Measurements from ENCODE around the gene UQCC5. TPM values are rescaled to one million over a fixed set of nuclear protein-coding genes. Genes with fewer than 3 reads are reported as not detected.
A peak's percentile ranks its signal among the peaks of the same experiment; 100 is the strongest.

UQCC5 gene
- total RNA-seq, 2 donors from 2014 or later, result 7.4 to 8.9 TPM

DNA sequence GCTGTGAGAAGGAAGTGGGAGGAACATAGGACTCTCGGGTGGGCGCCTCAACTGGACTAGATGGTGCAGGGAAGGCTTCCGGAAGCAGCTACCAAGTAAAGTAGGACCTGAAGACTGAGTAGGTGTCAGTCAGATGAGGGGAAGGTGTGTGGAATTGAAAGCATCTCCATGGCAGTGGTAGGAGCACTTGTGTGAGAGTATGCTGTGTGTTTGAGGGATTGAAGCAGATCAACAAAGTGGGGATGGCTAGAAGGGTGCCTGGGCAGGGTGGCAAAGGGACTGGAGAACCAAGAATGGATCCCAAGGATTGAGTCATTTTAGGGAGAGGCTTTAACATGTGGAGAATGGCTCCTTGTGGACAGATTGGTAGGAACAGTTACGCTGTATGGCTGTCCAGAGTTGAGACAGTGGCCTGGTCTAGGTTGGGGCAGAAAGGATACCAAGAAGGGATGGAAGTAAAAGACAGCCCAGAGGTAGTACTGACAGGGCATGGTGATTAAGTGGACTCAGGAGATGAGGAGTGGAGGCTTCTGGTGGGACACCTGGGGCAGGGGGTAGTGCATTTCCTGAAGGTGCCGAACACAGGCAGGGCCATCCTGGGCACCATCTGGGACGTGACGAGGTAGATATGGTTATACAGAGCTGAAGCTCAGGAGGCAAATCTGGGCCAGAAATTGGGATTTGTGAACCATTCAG is 1.5 kb downstream of the UQCC5 start:
- H3K36me3 Mint-ChIP-seq (ENCODE audit: insufficient read depth in 2 of 2), result peaks cover 8 to 9% of the 10 kb centered on the region in 2 donors

DNA sequence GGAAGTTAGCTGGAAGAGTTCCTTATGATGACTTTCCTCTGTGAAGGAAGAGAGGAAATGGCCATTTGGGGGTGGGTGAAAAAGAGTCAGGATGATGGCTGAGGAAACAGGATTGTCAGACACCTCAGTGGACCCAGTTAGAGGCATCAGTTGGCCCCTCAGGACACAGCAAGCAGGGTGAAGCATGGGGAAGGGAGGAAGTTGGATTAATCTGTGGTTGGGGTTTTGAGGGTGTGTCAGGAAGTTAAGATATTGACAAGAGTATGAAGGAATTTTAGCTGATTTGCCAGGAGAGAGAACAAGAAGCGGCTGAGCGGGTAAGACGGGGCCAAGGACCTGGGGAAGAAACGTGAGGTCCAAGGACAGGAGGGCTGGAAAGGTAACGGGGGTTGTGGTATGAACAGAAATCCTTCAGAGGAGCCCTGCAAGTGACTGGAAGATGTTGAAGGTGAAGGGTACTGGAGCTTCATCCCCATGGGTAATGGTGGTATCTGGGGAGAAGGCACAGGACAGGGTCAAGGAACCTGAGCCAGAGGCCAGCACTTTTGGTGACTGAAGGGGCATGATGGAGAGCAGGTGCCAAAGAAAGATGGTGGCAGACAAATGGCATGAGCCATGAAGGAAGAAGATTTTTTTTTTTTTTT is 2.7 kb downstream of the UQCC5 start:
- H3K27me3 Mint-ChIP-seq (ENCODE audit: low read depth), result no peaks in the 10 kb centered on the region
- DNase-seq, result no peak
- H3K9me3 Mint-ChIP-seq, result peaks cover 0 to 3% of the 10 kb centered on the region in 2 donors
- H3K4me3 Mint-ChIP-seq, result peak overlapping the region; percentile 32 to 52
- peak overlapping the region; percentile 87 for H3K27ac Mint-ChIP-seq
- ATAC-seq (replicated peaks in 1 of 2), result no peak
- H3K36me3 Mint-ChIP-seq (ENCODE audit: insufficient read depth in 2 of 2), result peaks cover 8 to 11% of the 10 kb centered on the region in 2 donors
- H3K4me1 Mint-ChIP-seq (ENCODE audit: low read depth), result peaks cover 47% of the 10 kb centered on the region

More for the DNA sequence above, 1.5 kb downstream of the UQCC5 start:
- Mint-ChIP-seq H3K9me3 (peaks cover 0 to 3% of the 10 kb centered on the region in 2 donors), H3K27me3 (ENCODE audit: low read depth) (no peaks in the 10 kb centered on the region), H3K4me3 (peak overlapping the region; percentile 96 to 99), H3K4me1 (ENCODE audit: low read depth) (peaks cover 47% of the 10 kb centered on the region), H3K27ac (peak overlapping the region; percentile 34)
- ATAC-seq (replicated peaks in 1 of 2) (no peak), DNase-seq (no peak)

DNA sequence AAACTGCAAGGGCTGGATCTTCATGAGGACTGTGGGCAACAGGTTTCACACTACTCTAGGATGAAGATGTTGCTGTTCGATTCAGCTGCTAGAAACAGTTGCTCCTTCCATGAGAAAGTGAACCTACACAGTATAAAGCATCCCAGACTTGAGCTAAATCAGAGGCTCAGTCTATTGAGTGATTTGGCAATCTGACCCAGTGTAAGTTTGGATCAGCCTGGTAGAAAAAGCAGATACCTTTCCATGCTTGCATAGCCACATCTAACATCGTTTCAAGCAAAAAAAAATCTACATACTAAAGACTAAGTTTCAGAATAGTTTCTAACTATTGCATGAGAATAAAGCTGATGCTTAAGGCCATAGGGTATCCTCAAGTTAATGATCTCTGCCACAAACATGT is 4.6 kb downstream of the UQCC5 start:
- Mint-ChIP-seq H3K9me3 (peaks cover 0 to 3% of the 10 kb centered on the region in 2 donors), H3K27me3 (ENCODE audit: low read depth) (no peaks in the 10 kb centered on the region), H3K4me3 (no peak overlapping the region), H3K36me3 (ENCODE audit: insufficient read depth in 2 of 2) (peaks cover 6 to 11% of the 10 kb centered on the region in 2 donors), H3K27ac (peak overlapping the region; percentile 58), H3K4me1 (ENCODE audit: low read depth) (peaks cover 37% of the 10 kb centered on the region)
- no peak for DNase-seq
- ATAC-seq (replicated peaks in 1 of 2), result no peak

DNA sequence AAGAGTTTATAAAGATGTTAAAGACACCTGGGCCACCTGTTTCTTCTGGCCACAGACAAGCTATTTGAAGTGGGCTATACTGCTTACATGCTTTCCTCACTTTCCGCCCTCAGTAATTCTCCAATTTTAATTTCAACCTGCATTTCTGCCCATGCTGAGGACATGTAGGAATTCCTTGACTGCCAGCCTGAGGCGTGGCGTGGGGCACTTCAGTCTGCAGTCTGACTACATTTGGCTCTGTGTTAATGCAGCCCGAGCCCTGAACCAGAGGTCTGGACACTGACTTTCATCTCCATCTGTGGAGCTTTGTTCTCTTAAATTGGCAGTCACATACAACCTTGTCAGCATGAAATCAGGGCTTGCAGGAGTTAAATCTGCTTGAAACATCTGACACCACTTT is 8.5 kb downstream of the UQCC5 start:
- no peaks in the 10 kb centered on the region for H3K9me3 Mint-ChIP-seq
- DNase-seq, result no peak
- H3K4me3 Mint-ChIP-seq, result no peak overlapping the region
- no peaks in the 10 kb centered on the region for H3K27me3 Mint-ChIP-seq (ENCODE audit: low read depth)
- H3K36me3 Mint-ChIP-seq (ENCODE audit: insufficient read depth in 2 of 2), result peaks cover 0 to 7% of the 10 kb centered on the region in 2 donors
- peak overlapping the region; percentile 35 for H3K27ac Mint-ChIP-seq
- ATAC-seq (replicated peaks in 1 of 2), result no peak
- peaks cover 3% of the 10 kb centered on the region for H3K4me1 Mint-ChIP-seq (ENCODE audit: low read depth)

DNA sequence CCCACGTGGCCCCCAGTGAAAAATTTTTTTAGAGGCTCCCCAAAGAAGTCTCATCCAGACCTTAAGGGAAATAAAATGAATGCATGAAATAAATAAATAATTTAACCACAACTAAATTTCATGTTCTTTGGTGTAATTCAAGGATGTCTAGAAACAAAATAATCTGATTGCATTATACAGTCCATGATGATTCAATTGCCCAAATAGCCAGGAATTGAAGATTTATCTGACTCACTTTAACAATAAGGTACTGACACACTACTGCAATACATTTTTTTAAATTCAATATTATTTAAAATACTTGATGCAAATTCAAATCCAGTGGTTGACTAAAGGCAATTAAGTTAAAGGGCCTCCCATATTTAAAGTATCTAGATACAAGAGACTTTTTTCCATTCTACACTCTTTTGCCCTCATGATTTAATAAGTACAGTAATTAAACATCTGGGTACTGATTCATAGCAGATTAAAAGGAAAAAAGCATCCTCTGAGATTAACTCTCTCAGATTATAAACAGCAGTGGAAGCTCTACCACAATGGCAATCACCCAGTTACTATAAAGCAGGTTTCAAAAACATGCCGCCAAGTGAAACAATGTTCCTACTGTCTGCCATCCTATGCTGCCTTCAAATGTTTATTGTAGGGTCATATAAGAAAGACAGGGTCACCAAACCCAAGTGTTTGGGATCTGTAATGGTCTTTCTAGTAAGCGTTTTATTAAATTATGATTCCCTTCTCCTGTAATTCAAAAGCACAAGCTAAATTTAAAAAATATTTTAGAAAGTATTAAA is 9.9 kb downstream of the UQCC5 start:
- DNase-seq (no peak), ATAC-seq (replicated peaks in 1 of 2) (no peak)
- H3K4me1 Mint-ChIP-seq (ENCODE audit: low read depth), result no peaks in the 10 kb centered on the region
- H3K9me3 Mint-ChIP-seq, result no peaks in the 10 kb centered on the region
- H3K27me3 Mint-ChIP-seq (ENCODE audit: low read depth), result no peaks in the 10 kb centered on the region
- H3K36me3 Mint-ChIP-seq (ENCODE audit: insufficient read depth in 2 of 2), result peaks cover 0 to 4% of the 10 kb centered on the region in 2 donors
- H3K27ac Mint-ChIP-seq, result no peak overlapping the region
- no peak overlapping the region for H3K4me3 Mint-ChIP-seq

DNA sequence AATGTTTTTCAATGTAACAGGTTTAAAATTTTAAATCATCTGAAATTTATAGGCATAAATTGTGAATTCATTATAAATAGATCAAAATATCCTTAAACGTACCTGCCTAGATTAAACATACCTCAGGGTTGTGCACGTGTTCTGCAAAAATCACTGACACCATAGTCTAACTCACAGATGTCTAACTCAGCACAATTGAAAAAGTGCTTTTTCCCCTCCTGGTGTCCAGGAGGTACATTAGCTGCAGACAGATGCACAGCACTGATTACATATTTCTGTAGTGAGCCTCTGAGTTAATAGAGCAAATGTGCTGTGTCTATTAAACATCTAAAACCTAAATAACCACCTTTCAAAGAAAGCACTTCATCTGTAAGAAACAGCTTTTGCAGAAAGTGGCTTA is 10.7 kb downstream of the UQCC5 start:
- Mint-ChIP-seq H3K36me3 (ENCODE audit: insufficient read depth in 2 of 2) (peaks cover 0 to 4% of the 10 kb centered on the region in 2 donors), H3K4me1 (ENCODE audit: low read depth) (no peaks in the 10 kb centered on the region), H3K27ac (no peak overlapping the region), H3K27me3 (ENCODE audit: low read depth) (no peaks in the 10 kb centered on the region), H3K9me3 (no peaks in the 10 kb centered on the region), H3K4me3 (no peak overlapping the region)
- ATAC-seq (replicated peaks in 1 of 2) (no peak), DNase-seq (no peak)

DNA sequence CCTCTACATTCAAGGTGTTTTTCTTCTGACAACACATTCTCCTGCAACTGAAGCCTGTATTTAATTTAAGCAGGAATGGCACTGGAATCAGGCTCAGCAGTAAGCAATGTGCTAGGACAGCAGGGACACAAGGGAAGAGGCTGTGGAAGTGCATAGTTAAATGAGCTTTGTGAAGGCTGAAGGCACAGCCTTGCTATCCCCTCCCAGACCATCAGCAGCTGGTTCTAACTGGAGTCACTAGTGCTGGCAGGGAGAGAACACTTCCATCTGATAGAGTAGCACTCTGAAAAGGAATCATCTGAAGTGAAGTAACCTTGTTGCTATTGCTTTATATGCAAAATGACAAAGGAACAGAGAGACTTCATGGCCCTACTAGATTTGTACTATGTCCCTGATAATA is 14.7 kb downstream of the UQCC5 start:
- peak overlapping the region; percentile 57 for H3K27ac Mint-ChIP-seq
- no peaks in the 10 kb centered on the region for H3K4me1 Mint-ChIP-seq (ENCODE audit: low read depth)
- no peaks in the 10 kb centered on the region for H3K27me3 Mint-ChIP-seq (ENCODE audit: low read depth)
- H3K9me3 Mint-ChIP-seq, result no peaks in the 10 kb centered on the region
- no peak for DNase-seq
- peaks cover 3 to 7% of the 10 kb centered on the region in 2 donors for H3K36me3 Mint-ChIP-seq (ENCODE audit: insufficient read depth in 2 of 2)
- no peak for ATAC-seq (replicated peaks in 1 of 2)
- no peak overlapping the region for H3K4me3 Mint-ChIP-seq

DNA sequence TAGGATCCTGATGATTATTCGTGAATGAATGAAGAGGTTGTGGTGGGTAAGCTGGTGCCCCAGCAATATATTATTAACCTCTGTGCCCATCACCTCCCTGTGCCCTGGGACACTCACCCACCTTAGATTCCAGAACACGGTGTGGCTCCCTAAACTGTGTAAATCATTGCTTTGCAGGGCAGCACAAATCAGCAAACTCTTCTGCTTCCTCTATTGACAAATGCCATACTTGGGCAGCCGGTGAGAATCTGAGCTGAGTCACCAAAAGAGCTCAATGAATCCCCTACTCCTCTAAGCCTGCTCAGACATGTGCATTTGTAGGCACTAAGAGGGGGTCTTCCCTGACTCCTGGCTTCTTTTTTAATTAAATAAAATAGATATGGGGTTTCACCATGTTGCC is 15.7 kb downstream of the UQCC5 start:
- H3K27me3 Mint-ChIP-seq (ENCODE audit: low read depth), result no peaks in the 10 kb centered on the region
- no peaks in the 10 kb centered on the region for H3K9me3 Mint-ChIP-seq
- peaks cover 3 to 8% of the 10 kb centered on the region in 2 donors for H3K36me3 Mint-ChIP-seq (ENCODE audit: insufficient read depth in 2 of 2)
- H3K4me1 Mint-ChIP-seq (ENCODE audit: low read depth), result no peaks in the 10 kb centered on the region
- no peak for ATAC-seq (replicated peaks in 1 of 2)
- H3K27ac Mint-ChIP-seq, result peak overlapping the region; percentile 39
- no peak overlapping the region for H3K4me3 Mint-ChIP-seq
- DNase-seq, result no peak

DNA sequence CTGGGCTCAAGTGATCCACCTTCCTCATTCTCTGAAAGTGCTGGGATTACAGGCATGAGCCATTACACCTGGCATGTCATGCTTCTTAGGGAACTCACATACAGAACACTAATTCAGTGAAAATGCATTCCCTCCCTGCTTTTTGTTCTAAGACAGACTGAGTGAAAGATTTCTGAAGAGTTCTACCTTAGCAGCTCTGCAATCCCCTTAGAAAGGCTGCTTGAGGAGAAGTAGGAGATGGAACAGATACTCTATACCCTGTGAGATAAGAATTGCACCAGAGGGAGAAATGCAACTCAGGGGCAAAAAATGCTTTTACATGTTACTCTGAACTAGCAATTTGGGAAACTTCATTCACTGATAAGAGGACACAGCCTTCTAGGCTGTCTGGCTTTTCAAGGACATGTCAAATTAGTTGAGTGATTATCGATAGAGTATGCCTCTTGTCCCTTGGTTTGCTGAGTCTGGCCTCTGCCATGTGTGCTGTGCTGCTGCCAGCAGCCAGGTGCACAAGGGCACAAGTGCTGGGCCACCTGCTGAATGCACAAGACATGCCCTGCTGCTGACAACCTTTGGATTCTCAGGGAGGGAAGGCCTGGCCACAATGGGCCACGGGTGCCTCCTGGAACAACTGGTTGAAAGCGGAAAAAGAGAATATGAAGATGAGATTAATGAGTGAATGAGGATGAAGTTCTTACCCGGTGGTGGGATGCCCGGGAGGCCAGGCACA is 17.8 kb downstream of the UQCC5 start:
- H3K4me3 Mint-ChIP-seq, result no peak overlapping the region
- H3K9me3 Mint-ChIP-seq, result no peaks in the 10 kb centered on the region
- no peaks in the 10 kb centered on the region for H3K27me3 Mint-ChIP-seq (ENCODE audit: low read depth)
- DNase-seq (no peak), ATAC-seq (replicated peaks in 1 of 2) (no peak)
- H3K4me1 Mint-ChIP-seq (ENCODE audit: low read depth), result no peaks in the 10 kb centered on the region
- peaks cover 3 to 15% of the 10 kb centered on the region in 2 donors for H3K36me3 Mint-ChIP-seq (ENCODE audit: insufficient read depth in 2 of 2)
- H3K27ac Mint-ChIP-seq, result no peak overlapping the region

DNA sequence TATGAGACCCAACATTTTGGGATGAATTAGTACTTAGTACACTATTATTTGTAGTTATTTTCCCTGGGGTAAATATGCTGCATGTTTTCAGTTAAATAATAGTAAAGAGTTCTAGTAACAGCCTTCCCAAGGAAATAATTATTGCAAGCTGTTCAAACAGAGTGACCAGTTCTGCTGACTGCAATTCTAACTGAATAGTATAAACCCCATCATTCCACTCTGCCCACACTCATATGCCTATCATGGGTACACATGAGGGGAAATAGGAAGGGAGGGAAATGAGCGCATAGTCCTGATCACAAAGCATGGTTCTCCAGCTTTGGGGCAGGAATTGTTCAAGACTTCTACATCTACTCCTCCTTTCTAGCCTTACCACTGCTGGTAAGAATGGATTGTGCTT is 18.7 kb downstream of the UQCC5 start:
- no peaks in the 10 kb centered on the region for H3K4me1 Mint-ChIP-seq (ENCODE audit: low read depth)
- H3K27ac Mint-ChIP-seq, result no peak overlapping the region
- DNase-seq (no peak), ATAC-seq (replicated peaks in 1 of 2) (no peak)
- H3K9me3 Mint-ChIP-seq, result no peaks in the 10 kb centered on the region
- no peak overlapping the region for H3K4me3 Mint-ChIP-seq
- no peaks in the 10 kb centered on the region for H3K27me3 Mint-ChIP-seq (ENCODE audit: low read depth)
- H3K36me3 Mint-ChIP-seq (ENCODE audit: insufficient read depth in 2 of 2), result peaks cover 7 to 18% of the 10 kb centered on the region in 2 donors

DNA sequence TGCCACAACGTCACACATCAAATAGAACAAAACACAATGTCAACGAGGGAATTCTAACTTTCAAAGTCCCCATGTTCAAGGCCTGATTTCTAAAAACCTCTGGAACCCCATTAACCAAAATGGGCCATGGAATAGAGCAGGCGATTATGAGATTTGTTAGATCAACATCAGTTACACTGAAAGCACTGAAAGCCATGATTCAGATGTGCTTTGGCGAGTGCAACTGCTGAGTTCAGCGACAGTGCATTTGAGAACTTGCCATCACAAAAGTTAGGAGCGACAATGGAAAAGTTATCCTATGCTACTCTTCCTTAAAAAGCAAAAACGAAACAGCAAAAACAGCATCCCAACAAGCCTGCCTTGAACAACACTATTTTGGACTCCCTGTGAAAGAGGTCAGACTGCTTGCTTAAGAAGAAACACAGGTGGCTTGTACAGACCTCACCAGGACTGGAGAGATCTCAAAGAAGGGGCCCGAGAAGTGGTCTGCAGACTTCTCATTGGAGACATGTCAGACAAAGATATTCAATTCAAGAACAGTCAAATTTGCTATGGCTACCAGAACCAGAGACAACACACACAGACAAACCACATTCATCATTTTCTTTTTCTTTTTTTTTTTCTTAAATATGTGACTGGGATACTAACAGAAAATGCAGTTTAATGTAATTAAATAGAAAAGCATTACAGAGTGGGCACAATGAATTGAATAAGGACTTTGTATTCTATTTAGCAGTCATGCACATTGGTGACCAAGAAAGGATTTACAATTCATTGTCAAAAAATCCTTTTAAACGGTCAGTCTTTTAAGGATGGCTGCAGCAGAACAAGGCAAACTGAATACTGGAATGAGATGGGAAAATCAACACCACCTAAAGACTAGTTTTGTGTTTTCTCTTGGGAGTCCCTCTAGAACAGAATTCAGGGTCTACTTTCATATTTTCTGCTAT is 20.9 kb downstream of the UQCC5 start:
- H3K36me3 Mint-ChIP-seq (ENCODE audit: insufficient read depth in 2 of 2), result peaks cover 11 to 27% of the 10 kb centered on the region in 2 donors
- H3K27me3 Mint-ChIP-seq (ENCODE audit: low read depth), result no peaks in the 10 kb centered on the region
- H3K27ac Mint-ChIP-seq, result no peak overlapping the region
- no peak overlapping the region for H3K4me3 Mint-ChIP-seq
- no peaks in the 10 kb centered on the region for H3K9me3 Mint-ChIP-seq
- ATAC-seq (replicated peaks in 1 of 2) (no peak), DNase-seq (no peak)
- H3K4me1 Mint-ChIP-seq (ENCODE audit: low read depth), result no peaks in the 10 kb centered on the region

DNA sequence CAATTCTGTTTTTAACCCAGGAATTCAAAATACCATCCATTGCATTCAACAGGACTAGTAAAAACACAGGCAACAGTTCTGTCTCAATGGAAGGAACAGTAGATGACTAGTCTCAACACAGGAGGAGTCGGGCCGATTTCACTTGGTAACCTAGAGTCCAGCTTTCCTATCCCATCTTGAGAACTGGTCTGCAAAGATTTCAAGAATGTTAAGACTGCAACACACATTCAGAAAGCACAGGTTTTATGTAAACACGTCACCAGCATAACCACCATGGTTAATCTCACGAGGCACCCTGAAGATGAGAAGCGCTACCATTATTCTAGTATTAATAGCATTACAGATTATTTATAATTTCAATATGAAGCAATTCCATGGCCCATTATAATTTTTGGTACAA is 22.0 kb downstream of the UQCC5 start:
- H3K36me3 Mint-ChIP-seq (ENCODE audit: insufficient read depth in 2 of 2), result peaks cover 15 to 34% of the 10 kb centered on the region in 2 donors
- H3K27ac Mint-ChIP-seq, result no peak overlapping the region
- no peaks in the 10 kb centered on the region for H3K4me1 Mint-ChIP-seq (ENCODE audit: low read depth)
- H3K27me3 Mint-ChIP-seq (ENCODE audit: low read depth), result no peaks in the 10 kb centered on the region
- ATAC-seq (replicated peaks in 1 of 2) (no peak), DNase-seq (no peak)
- no peaks in the 10 kb centered on the region for H3K9me3 Mint-ChIP-seq
- H3K4me3 Mint-ChIP-seq, result no peak overlapping the region
